NCI-H82 (cell line): Measurements from ENCODE around the gene SAMD7.

Source experiments
- DNase-seq: peaks from one replicate; lab custom pipeline; 2025; lab: John Stamatoyannopoulos, UW

SAMD7 gene

GRCh38 chr3:169966951-169967915 lies 55.9 kb downstream of the SAMD7 start:
- DNase-seq = peak; percentile 86

- no peak for DNase-seq
Measured at GRCh38 chr3:169968224-169968885, 57.0 kb downstream of the SAMD7 start.

- no peak for DNase-seq
Measured at GRCh38 chr3:169969174-169970095, 58.1 kb downstream of the SAMD7 start.

GRCh38 chr3:169970847-169971246 lies 59.5 kb downstream of the SAMD7 start:
- DNase-seq = no peak

GRCh38 chr3:169971522-169971921 lies 60.1 kb downstream of the SAMD7 start:
- DNase-seq = no peak

- DNase-seq = no peak
Measured at GRCh38 chr3:169980055-169980454, 68.7 kb downstream of the SAMD7 start.

- DNase-seq = peak; percentile 27
Measured at GRCh38 chr3:169984292-169984691, 72.9 kb downstream of the SAMD7 start.
